Frontal cortex (tissue), 4 donors: Measurements from ENCODE around the gene TBXAS1. TPM values are rescaled to one million over a fixed set of nuclear protein-coding genes. Genes with fewer than 3 reads are reported as not detected.

ENCODE experiments used
- DNase-seq, 2 donors: peaks; one replicate each; pipeline ENCODE4 v3.0.0; 2012; ENCODE audit warnings: low spot score in 2 of 2
- FAIRE-seq: peaks from 2 replicates; lab custom pipeline; 2012; peaks lifted over from hg19 to GRCh38; lab: Jason Lieb, UNC
- total RNA-seq: library from RNA; depleted of rRNA; stranded (reverse); fragments of >200 nt; gene quantifications from one replicate; pipeline ENCODE4 v1.2.3, GENCODE V29; 2014
- donor health status: control.
- donor health status: control.
- donor health status: control.

Gene TBXAS1
- total RNA-seq, result 2.9 TPM

GRCh38 chr7:139829025-139829774 is at the start of gene TBXAS1:
TSS of gene TBXAS1 (plus strand) at chr7:139829264. CDS start at chr7:139829391, 127 bp downstream.
- FAIRE-seq, result no peak
- no peak for DNase-seq

- FAIRE-seq (no peak), DNase-seq (no peak)
Observed at GRCh38 chr7:139782932-139783331, 46.1 kb upstream of the TBXAS1 start.

GRCh38 chr7:139783647-139784385 is 45.2 kb upstream of the TBXAS1 start:
- DNase-seq, result no peak
- no peak for FAIRE-seq

GRCh38 chr7:139784648-139785047 is 44.4 kb upstream of the TBXAS1 start:
- no peak for FAIRE-seq
- DNase-seq, result no peak

- DNase-seq (no peak), FAIRE-seq (no peak)
Observed at GRCh38 chr7:139791316-139791715, 37.7 kb upstream of the TBXAS1 start.

- FAIRE-seq, result no peak
Observed at GRCh38 chr7:139797607-139798006, 31.5 kb upstream of the TBXAS1 start.

GRCh38 chr7:139798221-139798620 is 30.8 kb upstream of the TBXAS1 start:
- no peak for FAIRE-seq

More at GRCh38 chr7:139797607-139798006, 31.5 kb upstream of the TBXAS1 start:
- DNase-seq, result no peak

GRCh38 chr7:139798892-139799291 is 30.2 kb upstream of the TBXAS1 start:
- DNase-seq (no peak), FAIRE-seq (no peak)

More at GRCh38 chr7:139798221-139798620, 30.8 kb upstream of the TBXAS1 start:
- DNase-seq, result no peak

GRCh38 chr7:139799586-139799985 is 29.5 kb upstream of the TBXAS1 start:
- FAIRE-seq (no peak), DNase-seq (no peak)

- FAIRE-seq, result no peak
- no peak for DNase-seq
Observed at GRCh38 chr7:139804571-139804970, 24.5 kb upstream of the TBXAS1 start.

- DNase-seq, result no peak
- FAIRE-seq, result no peak
Observed at GRCh38 chr7:139807009-139807408, 22.1 kb upstream of the TBXAS1 start.

GRCh38 chr7:139808427-139808826 is 20.6 kb upstream of the TBXAS1 start:
- FAIRE-seq (no peak), DNase-seq (no peak)

GRCh38 chr7:139808846-139809442 is 20.1 kb upstream of the TBXAS1 start:
- FAIRE-seq, result no peak

GRCh38 chr7:139811066-139811465 is 18.0 kb upstream of the TBXAS1 start:
- FAIRE-seq (no peak), DNase-seq (no peak)

More at GRCh38 chr7:139808846-139809442, 20.1 kb upstream of the TBXAS1 start:
- no peak for DNase-seq

- DNase-seq (no peak), FAIRE-seq (no peak)
Observed at GRCh38 chr7:139813151-139813550, 15.9 kb upstream of the TBXAS1 start.

- FAIRE-seq (no peak), DNase-seq (no peak)
Observed at GRCh38 chr7:139813689-139814088, 15.4 kb upstream of the TBXAS1 start.

GRCh38 chr7:139817249-139817648 is 11.8 kb upstream of the TBXAS1 start:
- DNase-seq (no peak), FAIRE-seq (no peak)

- FAIRE-seq, result no peak
- DNase-seq, result no peak
Observed at GRCh38 chr7:139820089-139820488, 9.0 kb upstream of the TBXAS1 start.

GRCh38 chr7:139821349-139822105 is 7.5 kb upstream of the TBXAS1 start:
- DNase-seq, result no peak
- FAIRE-seq, result no peak

GRCh38 chr7:139822855-139823254 is 6.2 kb upstream of the TBXAS1 start:
- no peak for FAIRE-seq
- no peak for DNase-seq
